ENCODE measurements around the gene SLC22A13. TPM values are rescaled to one million over a fixed set of nuclear protein-coding genes. Genes with fewer than 3 reads are reported as not detected.
"Not testable (repeated sequence)": the region's sequence is repeated elsewhere in the genome, so short reads cannot be mapped to it uniquely, and the experiment has no call there.

Gene SLC22A13
- total RNA-seq, 1 donor from 2014 or later: 0.97 TPM

GRCh38 chr3:38318766-38319671 lies 53.4 kb downstream of the SLC22A13 start:
- Mint-ChIP-seq H3K27me3 (ENCODE audit: low read depth) (no peaks in the 10 kb centered on the region), H3K9me3 (ENCODE audit: low read depth) (peaks cover 6% of the 10 kb centered on the region), H3K27ac (ENCODE audit: unreplicated experiment) (no peak overlapping the region), H3K4me1 (ENCODE audit: low read depth) (no peaks in the 10 kb centered on the region), H3K4me3 (ENCODE audit: unreplicated experiment) (no peak overlapping the region), H3K36me3 (ENCODE audit: low read depth) (peaks cover 10% of the 10 kb centered on the region)
- TF ChIP-seq, protein P1, sequence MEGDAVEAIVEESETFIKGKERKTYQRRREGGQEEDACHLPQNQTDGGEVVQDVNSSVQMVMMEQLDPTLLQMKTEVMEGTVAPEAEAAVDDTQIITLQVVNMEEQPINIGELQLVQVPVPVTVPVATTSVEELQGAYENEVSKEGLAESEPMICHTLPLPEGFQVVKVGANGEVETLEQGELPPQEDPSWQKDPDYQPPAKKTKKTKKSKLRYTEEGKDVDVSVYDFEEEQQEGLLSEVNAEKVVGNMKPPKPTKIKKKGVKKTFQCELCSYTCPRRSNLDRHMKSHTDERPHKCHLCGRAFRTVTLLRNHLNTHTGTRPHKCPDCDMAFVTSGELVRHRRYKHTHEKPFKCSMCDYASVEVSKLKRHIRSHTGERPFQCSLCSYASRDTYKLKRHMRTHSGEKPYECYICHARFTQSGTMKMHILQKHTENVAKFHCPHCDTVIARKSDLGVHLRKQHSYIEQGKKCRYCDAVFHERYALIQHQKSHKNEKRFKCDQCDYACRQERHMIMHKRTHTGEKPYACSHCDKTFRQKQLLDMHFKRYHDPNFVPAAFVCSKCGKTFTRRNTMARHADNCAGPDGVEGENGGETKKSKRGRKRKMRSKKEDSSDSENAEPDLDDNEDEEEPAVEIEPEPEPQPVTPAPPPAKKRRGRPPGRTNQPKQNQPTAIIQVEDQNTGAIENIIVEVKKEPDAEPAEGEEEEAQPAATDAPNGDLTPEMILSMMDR (IDR thresholded peaks at IDR 0.05): no peak
- no peak for DNase-seq (ENCODE audit: low spot score)

DNA sequence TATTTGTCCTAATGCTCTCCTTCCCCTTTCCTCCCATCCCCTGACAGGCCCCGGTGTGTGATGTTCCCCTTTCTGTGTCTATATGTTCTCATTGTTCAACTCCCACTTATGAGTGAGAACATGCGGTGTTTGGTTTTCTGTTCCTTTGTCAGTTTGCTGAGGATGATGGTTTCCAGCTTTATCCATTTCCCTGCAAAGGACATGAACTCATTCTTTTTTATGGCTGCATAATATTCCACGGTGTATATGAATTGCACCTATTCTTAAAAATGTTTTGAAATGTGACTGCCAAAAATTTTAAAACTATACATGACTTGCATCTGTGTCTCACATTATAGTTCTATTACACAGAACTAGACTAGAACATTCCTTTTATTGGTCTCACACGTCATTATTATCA lies 55.0 kb downstream of the SLC22A13 start:
- not testable (repeated sequence) for DNase-seq (ENCODE audit: low spot score); H3K27ac Mint-ChIP-seq (ENCODE audit: unreplicated experiment); H3K9me3 Mint-ChIP-seq (ENCODE audit: low read depth); H3K4me3 Mint-ChIP-seq (ENCODE audit: unreplicated experiment); H3K36me3 Mint-ChIP-seq (ENCODE audit: low read depth); H3K27me3 Mint-ChIP-seq (ENCODE audit: low read depth); H3K4me1 Mint-ChIP-seq (ENCODE audit: low read depth)

- peaks cover 7% of the 10 kb centered on the region for H3K36me3 Mint-ChIP-seq (ENCODE audit: low read depth)
- no peak for DNase-seq (ENCODE audit: low spot score)
- no peaks in the 10 kb centered on the region for H3K27me3 Mint-ChIP-seq (ENCODE audit: low read depth)
- TF ChIP-seq, protein P1 (IDR thresholded peaks at IDR 0.05): no peak
- H3K27ac Mint-ChIP-seq (ENCODE audit: unreplicated experiment): no peak overlapping the region
- H3K4me1 Mint-ChIP-seq (ENCODE audit: low read depth): peaks cover 6% of the 10 kb centered on the region
- H3K9me3 Mint-ChIP-seq (ENCODE audit: low read depth): peaks cover 13% of the 10 kb centered on the region
- H3K4me3 Mint-ChIP-seq (ENCODE audit: unreplicated experiment): no peak overlapping the region
Measured at GRCh38 chr3:38323060-38323459, 57.4 kb downstream of the SLC22A13 start.

- no peak for DNase-seq (ENCODE audit: low spot score)
- Mint-ChIP-seq H3K4me3 (ENCODE audit: unreplicated experiment) (no peak overlapping the region), H3K27ac (ENCODE audit: unreplicated experiment) (no peak overlapping the region), H3K36me3 (ENCODE audit: low read depth) (peaks cover 7% of the 10 kb centered on the region), H3K27me3 (ENCODE audit: low read depth) (no peaks in the 10 kb centered on the region), H3K4me1 (ENCODE audit: low read depth) (peaks cover 6% of the 10 kb centered on the region), H3K9me3 (ENCODE audit: low read depth) (peaks cover 13% of the 10 kb centered on the region)
- TF ChIP-seq, protein P1 (IDR thresholded peaks at IDR 0.05): no peak
Measured at GRCh38 chr3:38325256-38325655, 59.6 kb downstream of the SLC22A13 start.

- TF ChIP-seq, protein P1 (IDR thresholded peaks at IDR 0.05): no peak
- Mint-ChIP-seq H3K4me1 (ENCODE audit: low read depth) (peaks cover 6% of the 10 kb centered on the region), H3K27me3 (ENCODE audit: low read depth) (no peaks in the 10 kb centered on the region), H3K9me3 (ENCODE audit: low read depth) (peaks cover 13% of the 10 kb centered on the region), H3K27ac (ENCODE audit: unreplicated experiment) (no peak overlapping the region), H3K36me3 (ENCODE audit: low read depth) (peaks cover 4% of the 10 kb centered on the region), H3K4me3 (ENCODE audit: unreplicated experiment) (no peak overlapping the region)
- no peak for DNase-seq (ENCODE audit: low spot score)
Measured at GRCh38 chr3:38327335-38328009, 61.9 kb downstream of the SLC22A13 start.

Other genes with a start within 250 kb of the SLC22A13 start
- gene PLCD1, start 236.2 kb upstream of the SLC22A13 start, total RNA-seq: 19.0 to 28.2 TPM (median 23.6 TPM) in 3 replicates
- gene DLEC1, start 226.6 kb upstream of the SLC22A13 start, total RNA-seq: 0.17 to 0.29 TPM (median 0.18 TPM) in 3 replicates
- gene ACAA1, start 128.7 kb upstream of the SLC22A13 start, total RNA-seq: 47.5 to 55.2 TPM (median 48.6 TPM) in 3 replicates
- 9.3 to 23.7 TPM (median 22.4 TPM) in 3 replicates for gene MYD88, start 127.2 kb upstream of the SLC22A13 start, total RNA-seq
- gene OXSR1, start 100.3 kb upstream of the SLC22A13 start, total RNA-seq: 66.5 to 76.0 TPM (median 72.0 TPM) in 3 replicates
- 0.62 to 1.2 TPM (median 0.75 TPM) in 3 replicates for gene SLC22A14, start 16.5 kb downstream of the SLC22A13 start, total RNA-seq
- gene XYLB, start 81.0 kb downstream of the SLC22A13 start, total RNA-seq: 3.9 to 6.8 TPM (median 4.7 TPM) in 3 replicates
- gene ACVR2B, start 188.1 kb downstream of the SLC22A13 start, total RNA-seq: 4.3 to 5.2 TPM (median 4.9 TPM) in 3 replicates
- 16.0 to 21.6 TPM (median 16.5 TPM) in 3 replicates for gene EXOG, start 230.5 kb downstream of the SLC22A13 start, total RNA-seq